Fibroblast of lung (primary cell): Measurements from ENCODE around the gene C3. TPM values are rescaled to one million over a fixed set of nuclear protein-coding genes. Genes with fewer than 3 reads are reported as not detected.

ENCODE experiments used
- DNase-seq, 2 donors: peaks; one replicate each; pipeline versions ENCODE4 v3.0.0 to v3.0.0-alpha.2; 2010; ENCODE audit warnings: low read depth in 2 of 2
- H2AFZ ChIP-seq: 2 replicates; pipeline ENCODE4 v1.5.1; 2012; ENCODE audit warnings: low read length, control low read depth, inconsistent platforms
- H3K27ac ChIP-seq: 2 replicates; pipeline ENCODE4 v1.5.1; 2011; ENCODE audit warnings: low read length, control low read depth; ENCODE audit not compliant: insufficient read depth
- H3K27me3 ChIP-seq: 2 replicates; pipeline ENCODE4 v1.5.1; 2011; ENCODE audit warnings: mild to moderate bottlenecking, low read length; ENCODE audit not compliant: control insufficient read depth, insufficient read depth
- H3K36me3 ChIP-seq: 2 replicates; pipeline ENCODE4 v1.5.1; 2011; ENCODE audit warnings: low read length; ENCODE audit not compliant: control insufficient read depth, insufficient read depth
- H3K4me1 ChIP-seq: 2 replicates; pipeline ENCODE4 v1.5.1; 2011; ENCODE audit warnings: low read length; ENCODE audit not compliant: control insufficient read depth, insufficient read depth; ENCODE audit errors: extremely low read depth
- H3K4me2 ChIP-seq: 2 replicates; pipeline ENCODE4 v1.5.1; 2011; ENCODE audit warnings: low read length, control low read depth; ENCODE audit not compliant: insufficient read depth; ENCODE audit errors: extremely low read depth
- H3K4me3 ChIP-seq, 4 experiments: fragments of 200-600 bp in 1 of 4; sonication (generic) in 1 of 4; replicated peaks in 1 of 4; 2 replicates each; pipeline ENCODE4 v1.5.1; 2011 to 2016; ENCODE audit warnings: low read length in 4 of 4, low read depth in 3 of 4, mild to moderate bottlenecking in 3 of 4, control low read depth in 2 of 4, inconsistent platforms in 1 of 4, mixed read lengths in 1 of 4; ENCODE audit not compliant: insufficient read depth in 1 of 4; ENCODE audit errors: control extremely low read depth in 1 of 4
- H3K79me2 ChIP-seq: 2 replicates; pipeline ENCODE4 v1.5.1; 2012; ENCODE audit warnings: mild to moderate bottlenecking, low read length, inconsistent platforms; ENCODE audit not compliant: control insufficient read depth, insufficient read depth
- H3K9ac ChIP-seq: 2 replicates; pipeline ENCODE4 v1.5.1; 2011; ENCODE audit warnings: mild to moderate bottlenecking, low read length, control low read depth; ENCODE audit not compliant: insufficient read depth
- H3K9me3 ChIP-seq: 2 replicates; pipeline ENCODE4 v1.5.1; 2012; ENCODE audit warnings: low read depth, low read length; ENCODE audit not compliant: control insufficient read depth, insufficient read depth
- H4K20me1 ChIP-seq: 2 replicates; pipeline ENCODE4 v1.5.1; 2011; ENCODE audit warnings: low read length; ENCODE audit not compliant: control insufficient read depth, insufficient read depth; ENCODE audit errors: extremely low read depth
- CTCF ChIP-seq, 2 donors: IDR thresholded peaks in 1 of 2; conservative IDR thresholded peaks in 1 of 2; 1 replicate in 1 of 2; 2 replicates in 1 of 2; pipeline ENCODE4 v1.5.1; 2011 to 2012; ENCODE audit warnings: low read length in 2 of 2, control low read depth in 1 of 2, inconsistent platforms in 1 of 2, low read depth in 1 of 2, mild to moderate bottlenecking in 1 of 2
- EZH2 ChIP-seq: IDR thresholded peaks from 2 replicates; pipeline ENCODE4 v1.5.1; 2012; ENCODE audit warnings: low read length, control low read depth, mild to moderate bottlenecking; ENCODE audit errors: missing control alignments
- polyA plus RNA-seq, 2 donors: library from polyadenylated mRNA; depleted of rRNA in 1 of 2; stranded (reverse) in 1 of 2; unstranded in 1 of 2; fragments of >200 nt; gene quantifications; 2 replicates each; pipeline ENCODE4 v1.2.1, GENCODE V29; 2011 to 2012; ENCODE audit warnings: missing spikeins in 1 of 2
- total RNA-seq: library from RNA; depleted of rRNA; stranded (reverse); fragments of >200 nt; gene quantifications from 2 replicates; pipeline ENCODE4 v1.2.1, GENCODE V29; 2014

Gene C3
- total and polyA plus RNA-seq, 2 donors (not counting 1 experiment from before 2014, with no cell fraction given): 1.2 to 2.5 TPM

- Histone ChIP-seq H3K4me3 (no peak overlapping the region), H2AFZ (no peak overlapping the region), H3K9me3 (no peaks in the 10 kb centered on the region), H3K27me3 (no peaks in the 10 kb centered on the region), H3K9ac (no peak overlapping the region), H3K36me3 (peaks cover 2% of the 10 kb centered on the region), H4K20me1 (no peaks in the 10 kb centered on the region), H3K27ac (no peak overlapping the region), H3K79me2 (no peaks in the 10 kb centered on the region), H3K4me1 (no peaks in the 10 kb centered on the region), H3K4me2 (no peak overlapping the region)
- no peak for DNase-seq
- TF ChIP-seq CTCF (conservative IDR thresholded peaks at IDR 0.05 in 1 of 2, IDR thresholded peaks at IDR 0.05 in 1 of 2; ENCODE audit: low read depth in 1 of 2, low read length in 2 of 2): no peak
- TF ChIP-seq EZH2: no peak
Observed at GRCh38 chr19:6754653-6755463, 34.4 kb upstream of the C3 start.

GRCh38 chr19:6754136-6754535, 33.7 kb upstream of the C3 start:
- no peak for DNase-seq
- peaks cover 3% of the 10 kb centered on the region for H3K36me3 ChIP-seq
- H3K4me2 ChIP-seq: no peak overlapping the region
- H3K4me3 ChIP-seq: no peak overlapping the region
- H4K20me1 ChIP-seq: no peaks in the 10 kb centered on the region
- H3K27me3 ChIP-seq: no peaks in the 10 kb centered on the region
- H3K9me3 ChIP-seq: no peaks in the 10 kb centered on the region
- H2AFZ ChIP-seq: no peak overlapping the region
- H3K9ac ChIP-seq: no peak overlapping the region
- no peaks in the 10 kb centered on the region for H3K4me1 ChIP-seq
- no peak overlapping the region for H3K27ac ChIP-seq
- no peaks in the 10 kb centered on the region for H3K79me2 ChIP-seq
- TF ChIP-seq EZH2: no peak
- TF ChIP-seq CTCF (conservative IDR thresholded peaks at IDR 0.05 in 1 of 2, IDR thresholded peaks at IDR 0.05 in 1 of 2; ENCODE audit: low read depth in 1 of 2, low read length in 2 of 2): no peak

DNA sequence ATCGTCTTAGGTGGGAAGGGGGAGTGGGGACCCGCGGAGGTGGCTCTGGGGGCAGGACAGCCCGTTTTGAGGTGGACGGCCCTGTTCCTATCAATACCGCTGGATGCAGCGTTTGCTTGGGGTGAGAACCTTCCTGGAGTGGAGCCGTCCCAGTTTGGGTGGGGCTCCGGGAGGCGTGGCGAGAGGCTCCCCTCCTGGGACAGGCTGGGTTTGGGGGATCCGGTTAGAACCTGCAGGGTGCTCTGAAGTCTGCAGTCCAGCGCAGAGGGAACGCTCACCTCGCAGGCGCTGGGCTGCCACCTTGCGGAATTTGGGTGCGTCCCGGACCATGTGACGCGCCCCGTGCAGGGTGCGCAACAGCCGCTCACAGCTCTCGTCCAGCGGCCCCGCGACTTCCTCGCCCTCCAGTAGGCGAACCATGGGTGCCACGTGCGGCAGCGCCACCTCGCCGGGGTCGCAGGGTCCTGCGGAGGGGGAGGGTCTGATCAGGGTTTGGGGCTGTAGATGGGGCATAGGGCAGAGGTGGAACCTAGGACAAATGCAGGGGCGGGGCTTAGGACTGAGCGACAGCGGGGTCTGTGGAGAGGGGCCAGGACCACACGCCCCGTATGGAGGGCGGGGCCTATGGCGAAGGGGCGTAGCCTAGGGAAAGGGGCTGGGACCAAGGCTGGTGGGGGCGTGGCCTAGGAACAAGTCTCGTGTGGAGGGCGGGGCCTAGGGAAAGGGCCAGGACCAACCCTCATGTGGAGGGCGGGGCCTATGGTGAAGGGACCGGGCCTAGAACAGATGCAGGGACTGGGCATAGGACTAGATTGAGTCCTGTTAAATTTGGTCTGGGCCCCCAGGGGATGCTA, 33.0 kb upstream of the C3 start:
- H3K9me3 ChIP-seq: no peaks in the 10 kb centered on the region
- peak overlapping the region in 1 of 4 experiments; percentile 48 for H3K4me3 ChIP-seq
- H3K4me2 ChIP-seq: peak overlapping the region; percentile 64
- no peaks in the 10 kb centered on the region for H4K20me1 ChIP-seq
- TF ChIP-seq EZH2: no peak
- peak in 1 of 2 donors; percentile 18 for TF ChIP-seq CTCF (conservative IDR thresholded peaks at IDR 0.05 in 1 of 2, IDR thresholded peaks at IDR 0.05 in 1 of 2; ENCODE audit: low read depth in 1 of 2, low read length in 2 of 2)
- peak overlapping the region; percentile 35 for H2AFZ ChIP-seq
- no peaks in the 10 kb centered on the region for H3K4me1 ChIP-seq
- DNase-seq: peak; percentile 52 to 59
- H3K27me3 ChIP-seq: no peaks in the 10 kb centered on the region
- peak overlapping the region; percentile 46 for H3K9ac ChIP-seq
- no peaks in the 10 kb centered on the region for H3K79me2 ChIP-seq
- no peak overlapping the region for H3K27ac ChIP-seq
- H3K36me3 ChIP-seq: peaks cover 4% of the 10 kb centered on the region
